ENCODE measurements around the gene UNCX.
"Not testable (repeated sequence)": the region's sequence is repeated elsewhere in the genome, so short reads cannot be mapped to it uniquely, and the experiment has no call there.

The UNCX gene

DNA sequence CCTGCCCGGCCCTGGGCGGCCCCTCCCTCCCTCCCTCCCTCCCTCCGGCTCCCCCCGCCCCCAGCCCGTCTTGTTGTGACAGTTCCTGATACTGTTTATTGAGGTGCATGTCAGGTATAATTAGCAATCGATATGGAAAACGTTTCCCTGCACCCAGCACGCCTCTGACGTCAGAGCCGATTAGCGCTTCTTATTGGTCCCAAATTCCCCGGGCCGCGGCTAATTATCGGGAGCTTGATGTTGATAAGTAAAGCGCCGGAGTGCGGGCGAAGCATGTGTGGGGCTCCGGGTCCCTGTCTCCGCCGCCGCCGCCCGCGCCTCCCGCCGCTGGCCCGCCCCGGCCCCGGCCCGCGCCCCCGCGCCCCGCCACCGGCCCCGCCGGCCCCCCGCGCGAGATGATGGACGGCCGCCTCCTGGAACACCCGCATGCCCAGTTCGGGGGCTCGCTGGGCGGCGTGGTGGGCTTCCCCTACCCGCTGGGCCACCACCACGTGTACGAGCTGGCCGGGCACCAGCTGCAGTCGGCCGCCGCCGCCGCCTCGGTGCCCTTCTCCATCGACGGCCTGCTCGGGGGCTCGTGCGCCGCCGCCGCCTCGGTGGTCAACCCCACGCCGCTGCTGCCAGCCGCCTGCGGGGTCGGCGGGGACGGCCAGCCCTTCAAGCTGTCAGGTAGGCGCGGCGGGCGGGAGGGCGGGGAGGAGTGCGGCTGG is at the start of gene UNCX:
Gene UNCX (plus strand): TSS at position 250 of the 710 bp plus-strand sequence. CDS start 146 bp downstream, at position 396.
- DNase-seq: no peak

- DNase-seq: no peak
These were observed 45.5 kb upstream of the UNCX start for GRCh38 chr7:1187127-1187526.

- DNase-seq: no peak
These were observed 43.9 kb upstream of the UNCX start for GRCh38 chr7:1188720-1189294.

DNA sequence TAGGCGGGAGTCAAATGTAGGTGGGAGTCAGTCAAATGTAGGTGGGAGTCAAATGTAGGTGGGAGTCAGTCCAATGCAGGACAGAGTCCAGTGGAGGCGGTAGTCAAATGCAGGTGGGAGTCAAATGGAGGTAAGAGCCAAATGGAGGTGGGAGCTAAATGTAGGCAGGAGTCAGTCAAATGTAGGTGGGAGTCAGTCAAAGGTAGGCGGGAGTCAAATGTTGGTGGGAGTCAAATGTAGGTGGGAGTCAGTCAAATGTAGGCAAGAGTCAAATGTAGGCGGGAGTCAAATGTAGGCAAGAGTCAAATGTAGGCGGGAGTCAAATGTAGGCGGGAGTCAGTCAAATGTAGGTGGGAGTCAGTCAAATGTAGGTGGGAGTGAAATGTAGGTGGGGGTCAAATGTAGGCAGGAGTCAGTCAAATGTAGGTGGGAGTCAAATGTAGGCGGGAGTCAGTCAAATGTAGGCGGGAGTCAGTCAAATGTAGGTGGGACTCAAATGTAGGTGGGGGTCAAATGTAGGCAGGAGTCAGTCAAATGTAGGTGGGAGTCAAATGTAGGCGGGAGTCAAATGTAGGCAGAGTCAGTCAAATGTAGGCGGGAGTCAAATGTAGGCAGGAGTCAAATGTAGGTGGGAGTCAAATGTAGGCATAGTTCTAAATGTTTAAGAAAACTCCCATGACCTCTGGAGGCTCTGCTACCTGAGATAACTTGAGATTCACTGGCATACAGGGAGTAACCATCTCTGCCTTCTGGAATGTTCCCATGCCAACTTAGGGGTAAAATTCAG is 42.5 kb upstream of the UNCX start:
- DNase-seq: no peak

GRCh38 chr7:1192171-1192676 is 40.4 kb upstream of the UNCX start:
- DNase-seq: no peak

GRCh38 chr7:1193593-1194424 is 38.9 kb upstream of the UNCX start:
- DNase-seq: no peak

DNA sequence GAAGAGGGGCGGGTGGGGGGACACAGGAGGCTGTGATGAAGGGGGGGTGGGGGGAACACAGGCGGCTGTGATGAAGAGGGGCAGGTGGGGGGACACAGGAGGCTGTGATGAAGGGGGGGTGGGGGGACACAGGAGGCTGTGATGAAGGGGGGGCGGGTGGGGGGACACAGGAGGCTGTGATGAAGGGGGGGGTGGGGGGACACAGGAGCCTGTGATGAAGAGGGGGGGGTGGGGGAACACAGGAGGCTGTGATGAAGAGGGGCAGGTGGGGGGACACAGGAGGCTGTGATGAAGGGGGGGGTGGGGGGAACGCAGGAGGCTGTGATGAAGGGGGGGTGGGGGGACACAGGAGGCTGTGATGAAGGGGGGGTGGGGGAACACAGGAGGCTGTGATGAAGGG is 36.2 kb upstream of the UNCX start:
- not testable (repeated sequence) for DNase-seq

DNA sequence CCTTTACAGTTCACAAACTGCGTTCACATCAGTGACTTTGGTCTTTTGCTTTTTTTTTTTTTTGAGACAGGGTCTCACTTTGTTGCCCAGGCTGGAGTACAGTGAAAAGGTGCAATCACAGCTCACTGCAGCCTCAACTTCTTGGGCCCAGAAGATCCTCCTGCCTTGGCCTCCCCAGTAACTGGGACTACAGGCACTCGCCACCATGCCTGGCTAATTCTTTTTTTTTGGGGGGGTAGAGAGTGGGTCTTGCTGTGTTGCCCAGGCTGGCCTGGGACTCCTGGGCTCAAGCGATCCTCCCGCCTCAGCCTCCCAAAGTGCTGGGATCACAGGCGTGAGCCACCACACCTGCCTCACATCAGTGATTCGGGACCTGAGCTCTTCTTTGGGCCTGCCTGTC is 35.7 kb upstream of the UNCX start:
- DNase-seq: no peak

GRCh38 chr7:1197997-1198625 is 34.6 kb upstream of the UNCX start:
- DNase-seq: no peak

DNA sequence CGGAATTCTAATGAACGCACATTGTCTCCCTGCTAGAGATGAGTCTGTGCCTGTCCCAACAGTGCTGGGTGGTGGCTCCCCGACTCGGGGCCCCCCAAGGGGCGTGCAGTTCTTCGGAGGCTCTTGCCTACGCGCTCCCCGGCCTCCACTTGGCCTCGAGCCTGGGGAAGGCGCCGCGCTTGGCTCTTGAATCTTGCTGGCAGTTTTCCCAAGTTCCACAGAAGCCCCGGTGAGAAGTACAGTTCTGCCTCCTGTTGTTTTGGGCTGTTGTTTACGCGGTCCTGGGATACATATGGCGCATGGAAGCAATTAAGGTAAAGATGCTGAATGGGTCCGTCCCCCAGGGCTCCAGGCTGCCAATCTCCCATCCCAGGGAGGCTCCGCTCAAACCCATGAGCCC is 32.6 kb upstream of the UNCX start:
- no peak for DNase-seq

GRCh38 chr7:1201916-1202315 is 30.8 kb upstream of the UNCX start:
- no peak for DNase-seq

DNA sequence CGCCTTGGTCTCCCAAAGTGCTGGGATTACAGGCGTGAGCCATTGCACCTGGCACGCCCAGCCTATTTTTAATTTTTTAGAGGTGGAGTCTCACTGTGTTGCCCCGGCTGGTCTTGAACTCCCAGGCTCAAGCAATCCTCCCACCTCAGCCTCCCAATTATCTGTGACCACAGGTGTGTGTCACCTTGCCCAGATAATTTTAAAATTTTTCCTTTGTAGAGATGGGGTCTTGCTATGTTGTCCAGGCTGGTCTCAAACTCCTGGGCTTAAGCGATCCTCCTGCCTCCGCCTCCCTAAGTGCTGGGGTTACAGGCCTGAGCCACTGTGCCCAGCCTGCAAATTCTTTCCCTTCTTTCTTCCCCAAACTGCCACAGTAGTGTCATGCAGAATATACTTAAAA is 29.8 kb upstream of the UNCX start:
- not testable (repeated sequence) for DNase-seq

GRCh38 chr7:1204460-1205140 is 28.1 kb upstream of the UNCX start:
- no peak for DNase-seq

DNA sequence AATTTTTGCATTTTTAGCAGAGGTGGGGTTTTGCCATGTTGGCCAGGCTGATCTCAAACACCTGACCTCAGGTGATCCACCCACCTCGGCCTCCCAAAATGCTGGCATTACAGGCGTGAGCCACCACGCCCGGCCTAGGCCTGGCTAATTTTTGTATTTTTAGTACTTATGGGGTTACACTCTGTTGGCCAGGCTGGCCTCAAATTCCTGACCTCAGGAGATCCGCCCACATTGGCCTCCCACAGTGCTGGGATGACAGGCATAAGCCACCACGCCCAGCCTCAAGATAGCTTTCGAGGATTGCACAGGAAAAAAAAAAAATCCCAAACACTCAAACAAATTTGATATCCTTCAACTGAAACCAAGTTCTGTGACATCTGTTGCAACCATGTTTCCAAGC is 26.9 kb upstream of the UNCX start:
- not testable (repeated sequence) for DNase-seq

GRCh38 chr7:1209097-1209496 is 23.6 kb upstream of the UNCX start:
- DNase-seq: no peak

DNA sequence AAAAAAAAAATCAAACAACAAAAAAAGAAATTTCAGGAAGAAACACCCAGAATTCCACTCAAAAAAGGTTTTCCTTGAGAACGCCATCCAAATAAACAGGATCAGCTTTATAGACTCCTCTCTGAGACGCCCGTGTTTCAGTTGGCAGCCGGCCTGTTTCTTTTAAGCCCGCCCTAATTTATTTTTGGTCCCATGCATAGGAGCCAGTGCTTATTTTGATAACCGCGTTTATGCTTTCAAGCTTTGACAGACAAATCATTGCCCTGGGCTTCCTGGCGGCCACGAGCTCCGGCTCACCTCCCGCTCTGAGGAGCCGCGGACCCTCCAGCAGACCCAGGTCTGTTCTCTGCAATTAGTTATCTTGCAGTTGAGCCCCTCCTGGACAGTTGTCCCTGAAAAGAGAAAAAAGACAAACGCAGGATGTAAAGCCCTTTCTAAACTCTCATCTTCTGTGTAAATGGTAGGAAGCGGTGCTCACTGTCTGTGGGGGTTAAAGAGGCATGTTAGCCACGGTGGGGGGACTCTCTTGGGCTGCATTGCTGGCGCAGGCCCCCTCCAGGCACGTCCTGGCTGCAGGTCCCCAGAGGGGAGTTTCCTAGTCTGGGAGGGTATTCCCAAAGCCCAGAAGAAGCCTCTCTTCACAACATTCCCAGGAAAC is 22.2 kb upstream of the UNCX start:
- no peak for DNase-seq

- DNase-seq: no peak
These were observed 21.6 kb upstream of the UNCX start for GRCh38 chr7:1210979-1211608.

- no peak for DNase-seq
These were observed 21.1 kb upstream of the UNCX start for GRCh38 chr7:1211611-1212010.

GRCh38 chr7:1212025-1212424 is 20.6 kb upstream of the UNCX start:
- not testable (repeated sequence) for DNase-seq

DNA sequence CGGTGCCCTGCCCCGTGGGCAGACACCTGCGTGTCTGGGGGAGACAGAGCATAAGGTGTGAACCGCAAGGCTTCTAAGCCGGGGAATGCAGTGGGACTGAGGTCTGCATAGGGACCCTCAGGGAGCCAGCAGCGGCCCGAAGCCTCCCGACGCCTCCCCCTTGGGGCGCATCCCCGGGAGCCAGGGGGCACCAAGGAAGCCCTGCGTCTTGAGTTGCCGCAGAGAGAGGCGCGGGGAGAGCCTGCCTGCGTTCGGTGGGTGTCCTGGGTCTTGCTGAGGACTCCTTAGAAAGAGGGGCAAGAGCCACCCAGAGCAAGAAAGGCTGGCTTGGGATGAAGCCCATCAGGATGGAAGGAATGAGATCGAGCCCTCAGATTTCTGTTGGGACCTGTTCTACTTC is 18.2 kb upstream of the UNCX start:
- DNase-seq: no peak
